ENCODE results near the gene RBPJ. TPM values are rescaled to one million over a fixed set of nuclear protein-coding genes. Genes with fewer than 3 reads are reported as not detected.

RBPJ gene
- total RNA-seq, 1 experiment from 2014 or later = 59.8 TPM

GRCh38 chr4:26330186-26330787 lies 9.5 kb downstream of the RBPJ start:
- TF ChIP-seq CTCF (conservative IDR thresholded peaks at IDR 0.05; ENCODE audit: low read depth, low read length) = peak; percentile 82
- TF ChIP-seq EZH2 (IDR thresholded peaks at IDR 0.05; ENCODE audit: borderline replicate concordance, low read depth, low read length, poor library complexity, severe bottlenecking) = no peak
- Histone ChIP-seq H3K9me3 (ENCODE audit: low read depth, low read length, poor library complexity, severe bottlenecking) (no peaks in the 10 kb centered on the region), H3K4me1 (ENCODE audit: insufficient read depth, low read length, poor library complexity, severe bottlenecking) (peaks cover 3% of the 10 kb centered on the region), H3K27me3 (replicated peaks; ENCODE audit: insufficient read depth, low read depth, low read length, poor library complexity) (no peaks in the 10 kb centered on the region), H3K27ac (ENCODE audit: low read depth, low read length, poor library complexity, severe bottlenecking) (no peak overlapping the region), H3K36me3 (ENCODE audit: insufficient read depth, low read length, poor library complexity, severe bottlenecking) (no peaks in the 10 kb centered on the region), H3K4me3 (ENCODE audit: low read depth, low read length, poor library complexity, severe bottlenecking) (no peak overlapping the region)
- CTCF ChIA-PET = interaction anchor here (0.7 to 1.7 kb wide), 3 partner anchors 14 to 80 kb away, joined by 3 to 10 read pairs (median 4); no protein-coding TSS in a partner anchor
- POLR2A ChIA-PET (ENCODE audit: low non-redundant PET) = interaction anchor here (0.6 kb wide), 1 partner anchor 101 kb away, joined by 3 read pairs; no protein-coding TSS in a partner anchor
- DNase-seq (ENCODE audit: low spot score) = peak; percentile 68
- no TSS peak for BruUV-seq (replicated peaks)
- intact Hi-C loops (cut with micrococcal nuclease; ENCODE audit: unreplicated experiment) = loop anchor here (2.0 to 5.0 kb wide), 2 partner anchors 81 to 387 kb away; no protein-coding TSS in a partner anchor

- H3K9me3 ChIP-seq (ENCODE audit: low read depth, low read length, poor library complexity, severe bottlenecking) = no peaks in the 10 kb centered on the region
- intact Hi-C loops (cut with micrococcal nuclease; ENCODE audit: unreplicated experiment) = loop anchor here (2.0 to 5.0 kb wide), 2 partner anchors 80 to 386 kb away; no protein-coding TSS in a partner anchor
- no peaks in the 10 kb centered on the region for H3K27me3 ChIP-seq (replicated peaks; ENCODE audit: insufficient read depth, low read depth, low read length, poor library complexity)
- TF ChIP-seq CTCF (conservative IDR thresholded peaks at IDR 0.05; ENCODE audit: low read depth, low read length) = no peak
- TF ChIP-seq EZH2 (IDR thresholded peaks at IDR 0.05; ENCODE audit: borderline replicate concordance, low read depth, low read length, poor library complexity, severe bottlenecking) = no peak
- CTCF ChIA-PET = interaction anchor here (1.2 to 1.7 kb wide), 2 partner anchors 14 to 80 kb away, joined by 4 to 10 read pairs; no protein-coding TSS in a partner anchor
- peaks cover 3% of the 10 kb centered on the region for H3K4me1 ChIP-seq (ENCODE audit: insufficient read depth, low read length, poor library complexity, severe bottlenecking)
- H3K27ac ChIP-seq (ENCODE audit: low read depth, low read length, poor library complexity, severe bottlenecking) = no peak overlapping the region
- no TSS peak for BruUV-seq (replicated peaks)
- POLR2A ChIA-PET (ENCODE audit: low non-redundant PET) = interaction anchor here (0.6 kb wide), 1 partner anchor 100 kb away, joined by 3 read pairs; no protein-coding TSS in a partner anchor
- H3K4me3 ChIP-seq (ENCODE audit: low read depth, low read length, poor library complexity, severe bottlenecking) = no peak overlapping the region
- H3K36me3 ChIP-seq (ENCODE audit: insufficient read depth, low read length, poor library complexity, severe bottlenecking) = no peaks in the 10 kb centered on the region
- no peak for DNase-seq (ENCODE audit: low spot score)
These were observed 10.1 kb downstream of the RBPJ start for GRCh38 chr4:26330946-26331345.

GRCh38 chr4:26331380-26331950 lies 10.7 kb downstream of the RBPJ start:
- no TSS peak for BruUV-seq (replicated peaks)
- H3K36me3 ChIP-seq (ENCODE audit: insufficient read depth, low read length, poor library complexity, severe bottlenecking) = no peaks in the 10 kb centered on the region
- TF ChIP-seq CTCF (conservative IDR thresholded peaks at IDR 0.05; ENCODE audit: low read depth, low read length) (no peak), EZH2 (IDR thresholded peaks at IDR 0.05; ENCODE audit: borderline replicate concordance, low read depth, low read length, poor library complexity, severe bottlenecking) (no peak)
- ChIA-PET POLR2A (ENCODE audit: low non-redundant PET) (no interaction called here), CTCF (no interaction called here)
- intact Hi-C loops (cut with micrococcal nuclease; ENCODE audit: unreplicated experiment) = loop anchor here (2.0 to 5.0 kb wide), 2 partner anchors 79 to 386 kb away; no protein-coding TSS in a partner anchor
- no peak overlapping the region for H3K27ac ChIP-seq (ENCODE audit: low read depth, low read length, poor library complexity, severe bottlenecking)
- H3K4me1 ChIP-seq (ENCODE audit: insufficient read depth, low read length, poor library complexity, severe bottlenecking) = peaks cover 3% of the 10 kb centered on the region
- no peaks in the 10 kb centered on the region for H3K27me3 ChIP-seq (replicated peaks; ENCODE audit: insufficient read depth, low read depth, low read length, poor library complexity)
- H3K9me3 ChIP-seq (ENCODE audit: low read depth, low read length, poor library complexity, severe bottlenecking) = no peaks in the 10 kb centered on the region
- no peak overlapping the region for H3K4me3 ChIP-seq (ENCODE audit: low read depth, low read length, poor library complexity, severe bottlenecking)
- DNase-seq (ENCODE audit: low spot score) = no peak
